GM23338 (cell line): ENCODE measurements around the gene MPHOSPH8. TPM values are rescaled to one million over a fixed set of nuclear protein-coding genes. Genes with fewer than 3 reads are reported as not detected.

Experiments
- ATAC-seq: fragments of 200-7000 bp; cut with Tn5 transposase; 3 replicates; pipeline ENCODE4 v1.9.1; 2020
- DNase-seq: peaks from one replicate; pipeline ENCODE4 v3.0.0-alpha.2; 2015; ENCODE audit warnings: low spot score
- H2AFZ ChIP-seq: fragments of 200-600 bp; sonication (generic); 2 replicates; pipeline ENCODE4 v1.8.0; 2016; ENCODE audit warnings: antibody characterized with exemption, mild to moderate bottlenecking, moderate library complexity
- H3F3A ChIP-seq: fragments of 200-600 bp; sonication (generic); replicated peaks from 2 replicates; pipeline ENCODE4 v1.8.0; 2017; ENCODE audit warnings: antibody characterized with exemption, mixed run types, low read depth
- H3K27ac ChIP-seq: fragments of 200-600 bp; sonication (generic); 2 replicates; pipeline ENCODE4 v1.6.1; 2016; ENCODE audit warnings: low read depth
- H3K27me3 ChIP-seq: fragments of 200-600 bp; sonication (generic); 2 replicates; pipeline ENCODE4 v1.8.0; 2016; ENCODE audit warnings: mild to moderate bottlenecking, mixed run types, moderate library complexity; ENCODE audit not compliant: insufficient read depth
- H3K36me3 ChIP-seq: fragments of 200-600 bp; sonication (generic); 2 replicates; pipeline ENCODE4 v1.8.0; 2016; ENCODE audit warnings: mild to moderate bottlenecking; ENCODE audit not compliant: insufficient read depth
- H3K4me1 ChIP-seq: fragments of 200-600 bp; sonication (generic); 2 replicates; pipeline ENCODE4 v1.8.0; 2016; ENCODE audit warnings: mild to moderate bottlenecking, moderate library complexity; ENCODE audit not compliant: insufficient read depth
- H3K4me2 ChIP-seq: fragments of 200-600 bp; sonication (generic); 2 replicates; pipeline ENCODE4 v1.7.1; 2017; ENCODE audit warnings: mixed run types
- H3K4me3 ChIP-seq: fragments of 200-600 bp; sonication (generic); 2 replicates; pipeline ENCODE4 v1.6.1; 2016; ENCODE audit warnings: mixed run types
- H3K79me2 ChIP-seq: fragments of 200-600 bp; sonication (generic); replicated peaks from 2 replicates; pipeline ENCODE4 v1.8.0; 2017; ENCODE audit warnings: mild to moderate bottlenecking; ENCODE audit not compliant: insufficient read depth
- H3K9me2 ChIP-seq: fragments of 200-600 bp; sonication (generic); 2 replicates; pipeline ENCODE4 v1.8.0; 2017; ENCODE audit not compliant: insufficient read depth
- H4K20me1 ChIP-seq: fragments of 200-600 bp; sonication (generic); replicated peaks from 2 replicates; pipeline ENCODE4 v1.8.0; 2017; ENCODE audit warnings: mild to moderate bottlenecking; ENCODE audit not compliant: insufficient read depth
- H3K27ac Mint-ChIP-seq: 2 replicates; pipeline ENCODE4 v1.8.0; 2020; ENCODE audit warnings: inconsistent platforms, mild to moderate bottlenecking, moderate library complexity, mixed read lengths
- H3K27me3 Mint-ChIP-seq: 3 replicates; pipeline ENCODE4 v1.8.0; 2022; ENCODE audit warnings: low read depth, mild to moderate bottlenecking, moderate library complexity, mixed read lengths, inconsistent platforms; ENCODE audit not compliant: insufficient read depth, poor library complexity
- H3K36me3 Mint-ChIP-seq: 3 replicates; pipeline ENCODE4 v1.8.0; 2021; ENCODE audit warnings: low read depth, mild to moderate bottlenecking, inconsistent platforms, moderate library complexity, mixed read lengths
- H3K4me1 Mint-ChIP-seq: 3 replicates; pipeline ENCODE4 v1.8.0; 2020; ENCODE audit warnings: mild to moderate bottlenecking, inconsistent platforms, mixed read lengths
- H3K4me3 Mint-ChIP-seq: 3 replicates; pipeline ENCODE4 v1.8.0; 2021; ENCODE audit warnings: moderate library complexity, mild to moderate bottlenecking, inconsistent platforms, mixed read lengths
- H3K9me3 Mint-ChIP-seq: 3 replicates; pipeline ENCODE4 v1.8.0; 2020; ENCODE audit warnings: moderate library complexity, mild to moderate bottlenecking, inconsistent platforms, mixed read lengths
- CTCF ChIP-seq, 2 experiments: fragments of 200-600 bp in 1 of 2; sonication (generic) in 1 of 2; conservative IDR thresholded peaks; 2 replicates each; pipeline versions ENCODE4 v1.5.1 to v1.6.1; 2016 to 2017; ENCODE audit warnings: antibody characterized with exemption in 2 of 2, low read depth in 2 of 2, mild to moderate bottlenecking in 2 of 2, moderate library complexity in 1 of 2
- EZH2 ChIP-seq: fragments of 200-600 bp; sonication (generic); IDR thresholded peaks from one replicate; pipeline ENCODE4 v1.8.0; 2017; ENCODE audit warnings: antibody characterized with exemption, mild to moderate bottlenecking, low read depth; ENCODE audit not compliant: unreplicated experiment
- EZH2phosphoT487 ChIP-seq: fragments of 200-600 bp; sonication (generic); IDR thresholded peaks from one replicate; pipeline ENCODE4 v1.8.1; 2018; ENCODE audit warnings: antibody characterized with exemption; ENCODE audit not compliant: unreplicated experiment
- NANOG ChIP-seq: IDR thresholded peaks from 2 replicates; pipeline ENCODE4 v1.6.1; 2016; ENCODE audit warnings: antibody characterized with exemption, borderline replicate concordance
- POLR2AphosphoS5 ChIP-seq: IDR thresholded peaks from 2 replicates; pipeline ENCODE4 v1.6.1; 2016; ENCODE audit warnings: antibody characterized with exemption, low read depth
- ZNF462 ChIP-seq: fragments of 250-450 bp; sonication (Bioruptor Pico); IDR thresholded peaks from 2 replicates; pipeline ENCODE4 v1.5.0; 2020; ENCODE audit warnings: mild to moderate bottlenecking, moderate library complexity
- polyA plus RNA-seq: library from polyadenylated mRNA; unstranded; fragments of >200 nt; fragmentation: Nextera tagmentation; extraction: Ambion mirVana; gene quantifications from 2 replicates; pipeline ENCODE4 v1.2.1, GENCODE V29; 2016
- total RNA-seq: library from RNA; depleted of rRNA; stranded (reverse); fragments of >200 nt; shearing (Covaris generic); gene quantifications from 2 replicates; pipeline ENCODE4 v1.2.3, GENCODE V29; 2014

Gene MPHOSPH8
- total and polyA plus RNA-seq, 2 experiments from 2014 or later, result 15.6 to 31.9 TPM

DNA sequence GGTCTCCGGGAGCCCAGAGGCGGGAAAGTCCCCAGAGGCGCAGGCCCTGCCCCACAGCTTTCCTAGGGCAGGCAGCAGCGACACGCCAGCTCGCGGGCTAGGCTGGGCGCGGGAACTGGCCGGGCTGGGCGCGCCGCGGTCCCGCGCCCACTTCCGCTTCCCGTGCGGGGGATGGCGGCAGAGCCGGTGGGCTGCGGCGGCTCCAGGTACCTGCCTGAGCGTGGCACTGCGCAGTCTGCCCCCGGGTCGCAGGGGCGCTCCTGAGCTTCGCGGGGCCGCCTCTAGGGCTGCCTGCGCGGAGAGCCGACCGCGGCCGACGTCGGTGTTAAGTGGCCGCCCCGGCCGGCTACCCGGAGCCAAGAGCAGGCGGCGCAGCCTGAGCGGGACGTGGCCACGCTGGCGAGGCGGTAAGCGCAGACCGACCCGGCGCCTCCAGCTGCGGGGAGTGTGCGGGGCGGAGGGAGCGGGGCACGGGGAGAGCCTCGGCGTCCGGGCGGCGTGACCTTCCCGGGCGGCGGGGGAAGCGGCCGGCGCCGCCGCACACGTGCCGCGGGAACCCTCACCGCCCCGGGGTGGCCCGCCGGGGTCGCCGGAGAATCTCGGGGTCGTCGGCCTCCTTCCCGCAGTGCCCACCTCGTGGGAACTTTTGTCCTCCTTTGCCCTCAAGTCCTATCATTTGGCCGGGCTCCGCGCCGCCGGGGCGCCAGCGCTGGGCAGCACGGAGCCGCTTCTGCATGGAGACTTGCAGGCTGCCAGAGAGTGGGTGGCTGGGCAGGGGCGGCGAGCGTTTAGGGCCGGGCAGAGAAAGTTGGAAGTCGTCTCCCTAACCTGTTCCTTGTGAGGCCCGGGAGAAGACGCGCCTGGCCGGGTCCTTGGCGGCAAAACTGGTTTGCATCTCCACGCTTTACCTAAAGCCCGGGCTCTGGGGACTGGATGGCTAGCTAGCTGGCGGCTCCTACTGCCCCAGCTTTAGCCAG is 31.4 kb upstream of the MPHOSPH8 start:
- H2AFZ ChIP-seq, result peak overlapping the region; percentile 97
- Mint-ChIP-seq H3K27me3 (peaks cover 17% of the 10 kb centered on the region), H3K36me3 (peaks cover 34% of the 10 kb centered on the region), H3K4me1 (no peaks in the 10 kb centered on the region; the same call in 1 of the 3 replicates), H3K27ac (no peak overlapping the region), H3K9me3 (peaks cover 54% of the 10 kb centered on the region), H3K4me3 (peak overlapping the region; percentile 74)
- H3K4me1 ChIP-seq, result peaks cover 4% of the 10 kb centered on the region; the same call in 1 of the 2 replicates
- peaks cover 6% of the 10 kb centered on the region; the same call in 1 of the 2 replicates for H3K79me2 ChIP-seq
- peak; percentile 96 for ATAC-seq
- H4K20me1 ChIP-seq, result no peaks in the 10 kb centered on the region
- peaks cover 7% of the 10 kb centered on the region for H3K36me3 ChIP-seq
- H3K27me3 ChIP-seq, result peaks cover 32% of the 10 kb centered on the region
- no peak overlapping the region for H3K27ac ChIP-seq
- peak; percentile 82 for DNase-seq
- TF ChIP-seq NANOG, result no peak
- TF ChIP-seq CTCF (conservative IDR thresholded peaks at IDR 0.05; ENCODE audit: low read depth in 2 of 2), result 0 out of 4 replicates have a peak, but pooled peaks of 1 of the 2 experiments have one; percentile 9
- no peak; the same call in 1 of the 2 replicates for TF ChIP-seq POLR2AphosphoS5
- no peak for TF ChIP-seq EZH2phosphoT487
- TF ChIP-seq EZH2, result no peak
- TF ChIP-seq ZNF462, result no peak
- H3K9me2 ChIP-seq, result no peaks in the 10 kb centered on the region
- peaks cover 9% of the 10 kb centered on the region; the same call in 1 of the 2 replicates for H3F3A ChIP-seq
- H3K4me2 ChIP-seq, result peak overlapping the region; percentile 92
- H3K4me3 ChIP-seq, result peak overlapping the region; percentile 68
